Right lobe of liver (tissue), 6 donors: ENCODE results near the gene KLHL21. TPM values are rescaled to one million over a fixed set of nuclear protein-coding genes. Genes with fewer than 3 reads are reported as not detected.

Experiments used
- ATAC-seq, 4 donors: fragments of 200-7000 bp; cut with Tn5 transposase; one replicate each; pipeline ENCODE4 v1.9.1; 2020; ENCODE audit warnings: mild to moderate bottlenecking in 4 of 4, moderate library complexity in 4 of 4
- DNase-seq, 3 donors: peaks; one replicate each; pipeline ENCODE4 v3.0.0-alpha.2; 2020
- H3K27ac ChIP-seq, 3 donors: fragments of 200-600 bp; one replicate each; pipeline ENCODE4 v1.8.0; 2022
- H3K27me3 ChIP-seq, 2 donors: fragments of 200-600 bp; one replicate each; pipeline ENCODE4 v1.8.0; 2022
- H3K36me3 ChIP-seq, 4 donors: fragments of 200-600 bp; sonication (generic) in 1 of 4; one replicate each; pipeline versions ENCODE4 v1.5.1 to v1.8.0; 2017 to 2022; ENCODE audit warnings: control low read depth in 1 of 4
- H3K4me1 ChIP-seq, 4 donors: fragments of 200-600 bp; sonication (generic) in 1 of 4; one replicate each; pipeline versions ENCODE4 v1.5.1 to v1.8.0; 2017 to 2022; ENCODE audit warnings: control low read depth in 1 of 4
- H3K4me3 ChIP-seq, 3 donors: fragments of 200-600 bp; one replicate each; pipeline ENCODE4 v1.8.0; 2022
- H3K9me3 ChIP-seq, 4 donors: fragments of 200-600 bp; sonication (generic) in 1 of 4; one replicate each; pipeline versions ENCODE4 v1.5.1 to v1.8.0; 2017 to 2022; ENCODE audit warnings: control low read depth in 1 of 4
- POLR2A ChIP-seq: fragments of 450-650 bp; IDR thresholded peaks from one replicate; pipeline ENCODE4 v1.6.1; 2017; ENCODE audit warnings: antibody characterized with exemption, mild to moderate bottlenecking
- WGBS: methylation state at CpG from one replicate; pipeline ENCODE4 v1.1.6; 2018; ENCODE audit warnings: low coverage, low lambda C conversion rate; ENCODE audit not compliant: insufficient coverage; ENCODE audit errors: missing lambda C conversion rate; 5-methylcytosine and 5-hydroxymethylcytosine counted together
- intact Hi-C, 2 donors: fragments of 100-400 bp; cut with DNase I; formaldehyde crosslinking; loops; one replicate each; pipeline versions ENCODE4 v1.11.2 to v1.14.1; 2022
- total RNA-seq, 6 experiments: library from RNA; depleted of rRNA in 2 of 6; stranded (reverse); fragments of >200 nt in 2 of 6; fragmentation: NEBNext Ultra II Directional in 3 of 6; extraction: Animal tissue kit (Norgen Biotek cat#: 25700) in 3 of 6; gene quantifications; one replicate each; pipeline versions ENCODE4 v1.1.0 to v1.2.4, GENCODE V29; 2016 to 2023
- TF ChIP-seq, protein P1 (sequence below), 4 donors: fragments of 200-600 bp in 3 of 4; fragments of 450-650 bp in 1 of 4; IDR thresholded peaks; one replicate each; pipeline versions ENCODE4 v1.5.1 to v1.8.0; 2016 to 2022; ENCODE audit warnings: antibody characterized with exemption in 4 of 4, mild to moderate bottlenecking in 2 of 4
- donor health status: DM: no; HTN: yes; CAD: no.
- donor health status: DM: no; HTN: no; CAD: no.
- donor health status: DM: no; HTN: no; CAD: no.
- donor health status: DM: no; HTN: yes; CAD: no.
- donor health status: DM: no; HTN: yes; CAD: no.

The KLHL21 gene
- total RNA-seq, 6 experiments from 2014 or later, result 12.1 to 24.6 (median 20.0) TPM

DNA sequence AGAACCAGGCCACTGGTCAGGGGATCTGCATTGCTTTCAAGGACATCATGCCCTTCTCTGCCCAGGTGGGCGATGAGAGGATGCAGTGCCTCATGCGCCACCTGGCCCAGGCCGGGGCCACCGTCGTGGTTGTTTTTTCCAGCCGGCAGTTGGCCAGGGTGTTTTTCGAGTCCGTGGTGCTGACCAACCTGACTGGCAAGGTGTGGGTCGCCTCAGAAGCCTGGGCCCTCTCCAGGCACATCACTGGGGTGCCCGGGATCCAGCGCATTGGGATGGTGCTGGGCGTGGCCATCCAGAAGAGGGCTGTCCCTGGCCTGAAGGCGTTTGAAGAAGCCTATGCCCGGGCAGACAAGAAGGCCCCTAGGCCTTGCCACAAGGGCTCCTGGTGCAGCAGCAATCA lies 27.9 kb downstream of the KLHL21 start:
- ATAC-seq, result no peak
- no peak for TF ChIP-seq POLR2A
- TF ChIP-seq, protein P1, sequence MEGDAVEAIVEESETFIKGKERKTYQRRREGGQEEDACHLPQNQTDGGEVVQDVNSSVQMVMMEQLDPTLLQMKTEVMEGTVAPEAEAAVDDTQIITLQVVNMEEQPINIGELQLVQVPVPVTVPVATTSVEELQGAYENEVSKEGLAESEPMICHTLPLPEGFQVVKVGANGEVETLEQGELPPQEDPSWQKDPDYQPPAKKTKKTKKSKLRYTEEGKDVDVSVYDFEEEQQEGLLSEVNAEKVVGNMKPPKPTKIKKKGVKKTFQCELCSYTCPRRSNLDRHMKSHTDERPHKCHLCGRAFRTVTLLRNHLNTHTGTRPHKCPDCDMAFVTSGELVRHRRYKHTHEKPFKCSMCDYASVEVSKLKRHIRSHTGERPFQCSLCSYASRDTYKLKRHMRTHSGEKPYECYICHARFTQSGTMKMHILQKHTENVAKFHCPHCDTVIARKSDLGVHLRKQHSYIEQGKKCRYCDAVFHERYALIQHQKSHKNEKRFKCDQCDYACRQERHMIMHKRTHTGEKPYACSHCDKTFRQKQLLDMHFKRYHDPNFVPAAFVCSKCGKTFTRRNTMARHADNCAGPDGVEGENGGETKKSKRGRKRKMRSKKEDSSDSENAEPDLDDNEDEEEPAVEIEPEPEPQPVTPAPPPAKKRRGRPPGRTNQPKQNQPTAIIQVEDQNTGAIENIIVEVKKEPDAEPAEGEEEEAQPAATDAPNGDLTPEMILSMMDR (IDR thresholded peaks at IDR 0.05), result no peak
- Histone ChIP-seq H3K27me3 (no peaks in the 10 kb centered on the region), H3K4me3 (no peak overlapping the region), H3K27ac (no peak overlapping the region), H3K36me3 (no peaks in the 10 kb centered on the region), H3K4me1 (peaks cover 0 to 14% (median 7%) of the 10 kb centered on the region in 4 donors), H3K9me3 (no peaks in the 10 kb centered on the region)
- DNase-seq, result no peak
- intact Hi-C loops, result no loop called here
- WGBS, result no CpG with 5 or more reads among the region's 14 CpGs

DNA sequence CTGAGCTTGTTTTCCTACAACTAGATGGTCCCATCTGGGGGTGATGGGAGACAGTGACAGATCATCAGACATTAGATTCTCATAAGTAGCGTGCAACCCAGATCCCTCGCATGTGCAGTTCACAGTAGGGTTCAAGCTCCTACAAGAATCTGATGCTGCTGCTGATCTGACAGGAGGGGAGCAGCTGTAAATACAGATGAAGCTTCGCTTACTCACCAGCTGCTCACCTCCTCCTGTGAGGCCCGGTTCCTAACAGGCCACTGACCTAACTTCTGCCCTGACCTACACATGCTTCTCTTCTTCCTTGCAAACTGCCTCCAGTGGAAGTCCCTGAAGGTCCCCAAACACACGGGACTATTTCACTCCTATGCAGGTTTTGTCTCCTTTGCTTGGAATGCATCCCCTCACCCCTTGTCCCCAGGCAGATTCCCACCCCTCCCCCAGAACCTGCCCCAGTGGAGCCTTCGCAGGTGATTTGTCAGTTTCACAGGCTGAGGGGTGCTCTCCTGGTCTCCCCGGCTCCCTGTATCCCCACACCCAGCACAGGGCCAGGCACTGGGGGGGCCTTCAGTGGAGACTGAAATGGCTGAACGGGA lies 28.5 kb downstream of the KLHL21 start:
- no peak for ATAC-seq
- Histone ChIP-seq H3K36me3 (no peaks in the 10 kb centered on the region), H3K27ac (no peak overlapping the region), H3K9me3 (no peaks in the 10 kb centered on the region), H3K4me3 (no peak overlapping the region), H3K27me3 (no peaks in the 10 kb centered on the region), H3K4me1 (peaks cover 0 to 11% (median 5%) of the 10 kb centered on the region in 4 donors)
- no peak for DNase-seq
- no peak for TF ChIP-seq POLR2A
- TF ChIP-seq, protein P1 (IDR thresholded peaks at IDR 0.05), result no peak
- intact Hi-C loops, result no loop called here
- WGBS, result 82% methylated on average over 5 of the region's 8 CpGs

DNA sequence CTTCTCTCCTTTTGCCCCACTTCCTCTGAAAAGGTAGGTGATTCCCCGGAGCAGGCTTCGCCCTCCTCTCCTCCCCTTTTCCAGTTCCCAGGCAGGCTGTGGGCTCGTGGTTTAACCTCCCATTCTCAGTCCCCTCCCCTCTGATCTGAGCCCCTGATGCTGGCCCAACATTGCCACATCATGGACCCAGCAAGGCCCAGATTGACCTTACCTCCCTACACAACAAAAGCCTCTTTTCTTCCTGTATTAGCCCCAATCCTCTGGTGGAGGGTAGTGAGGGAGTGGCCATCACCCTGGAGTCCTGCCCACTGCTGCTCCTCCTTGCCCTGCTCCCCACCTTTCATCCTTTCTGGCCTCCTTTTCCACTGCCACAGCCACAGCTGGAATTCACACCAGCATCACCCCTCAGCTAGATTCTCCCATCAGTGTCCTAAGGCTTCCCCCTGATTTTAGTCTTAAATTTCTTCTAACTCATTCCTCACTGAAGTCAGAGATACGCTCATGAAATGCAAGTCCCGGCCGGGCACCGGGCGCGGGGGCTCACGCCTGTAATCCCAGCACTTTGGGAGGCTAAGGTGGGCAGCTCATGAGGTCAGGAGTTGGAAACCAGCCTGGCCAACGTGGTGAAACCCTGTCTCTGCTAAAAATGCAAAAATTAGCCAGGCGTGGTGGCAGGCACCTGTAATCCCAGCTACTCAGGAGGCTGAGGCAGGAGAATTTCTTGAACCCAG lies 29.9 kb downstream of the KLHL21 start:
- H3K27ac ChIP-seq, result no peak overlapping the region
- 59% methylated on average over 10 of the region's 12 CpGs for WGBS
- no peak for TF ChIP-seq POLR2A
- TF ChIP-seq, protein P1 (IDR thresholded peaks at IDR 0.05), result no peak

DNA sequence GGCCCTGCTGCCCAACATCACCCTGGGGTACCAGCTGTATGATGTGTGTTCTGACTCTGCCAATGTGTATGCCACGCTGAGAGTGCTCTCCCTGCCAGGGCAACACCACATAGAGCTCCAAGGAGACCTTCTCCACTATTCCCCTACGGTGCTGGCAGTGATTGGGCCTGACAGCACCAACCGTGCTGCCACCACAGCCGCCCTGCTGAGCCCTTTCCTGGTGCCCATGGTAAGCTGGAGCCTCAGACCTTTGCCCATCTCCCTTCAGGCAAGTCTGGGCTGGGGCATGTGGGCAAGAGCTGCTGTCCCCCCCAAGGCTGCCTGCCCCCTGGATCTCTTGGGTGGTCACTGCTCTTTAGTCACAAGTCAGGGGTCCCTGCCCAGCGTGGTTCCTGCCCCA lies 31.7 kb downstream of the KLHL21 start:
- Histone ChIP-seq H3K36me3 (no peaks in the 10 kb centered on the region), H3K4me1 (no peaks in the 10 kb centered on the region), H3K9me3 (no peaks in the 10 kb centered on the region), H3K27me3 (no peaks in the 10 kb centered on the region), H3K27ac (no peak overlapping the region), H3K4me3 (no peak overlapping the region)
- WGBS, result 0% methylated on average over 1 of the region's 5 CpGs
- ATAC-seq, result no peak
- no peak for TF ChIP-seq POLR2A
- TF ChIP-seq, protein P1 (IDR thresholded peaks at IDR 0.05), result no peak
- intact Hi-C loops, result no loop called here
- DNase-seq, result no peak

More for the DNA sequence above, 29.9 kb downstream of the KLHL21 start:
- intact Hi-C loops, result no loop called here
- Histone ChIP-seq H3K9me3 (no peaks in the 10 kb centered on the region), H3K4me3 (no peak overlapping the region), H3K4me1 (no peaks in the 10 kb centered on the region), H3K27me3 (no peaks in the 10 kb centered on the region), H3K36me3 (no peaks in the 10 kb centered on the region)
- DNase-seq, result no peak
- ATAC-seq, result no peak
